IPS-15b (cell line): Measurements from ENCODE around the gene NTRK1.

Experiments
- H3K27me3 ChIP-seq: one replicate; pipeline ENCODE4 v1.6.1; 2013; ENCODE audit warnings: low read length; ENCODE audit not compliant: control insufficient read depth, insufficient read depth
- H3K36me3 ChIP-seq: one replicate; pipeline ENCODE4 v1.6.1; 2013; ENCODE audit warnings: low read length; ENCODE audit not compliant: control insufficient read depth, insufficient read depth
- H3K4me1 ChIP-seq: one replicate; pipeline ENCODE4 v1.6.1; 2013; ENCODE audit warnings: mild to moderate bottlenecking, low read length; ENCODE audit not compliant: control insufficient read depth, insufficient read depth
- H3K4me3 ChIP-seq: one replicate; pipeline ENCODE4 v1.5.1; 2013; ENCODE audit warnings: low read depth, low read length
- H3K9ac ChIP-seq: one replicate; pipeline ENCODE4 v1.6.1; 2013; ENCODE audit warnings: low read depth, mild to moderate bottlenecking, low read length
- H3K9me3 ChIP-seq: one replicate; pipeline ENCODE4 v1.6.1; 2013; ENCODE audit warnings: mild to moderate bottlenecking, low read length; ENCODE audit not compliant: control insufficient read depth, insufficient read depth

The NTRK1 gene

GRCh38 chr1:156840186-156840897 lies 20.3 kb upstream of the NTRK1 start:
- Histone ChIP-seq H3K27me3 (peaks cover 73% of the 10 kb centered on the region), H3K9me3 (no peaks in the 10 kb centered on the region), H3K4me3 (no peak overlapping the region), H3K9ac (no peak overlapping the region), H3K4me1 (peaks cover 2% of the 10 kb centered on the region), H3K36me3 (no peaks in the 10 kb centered on the region)

DNA sequence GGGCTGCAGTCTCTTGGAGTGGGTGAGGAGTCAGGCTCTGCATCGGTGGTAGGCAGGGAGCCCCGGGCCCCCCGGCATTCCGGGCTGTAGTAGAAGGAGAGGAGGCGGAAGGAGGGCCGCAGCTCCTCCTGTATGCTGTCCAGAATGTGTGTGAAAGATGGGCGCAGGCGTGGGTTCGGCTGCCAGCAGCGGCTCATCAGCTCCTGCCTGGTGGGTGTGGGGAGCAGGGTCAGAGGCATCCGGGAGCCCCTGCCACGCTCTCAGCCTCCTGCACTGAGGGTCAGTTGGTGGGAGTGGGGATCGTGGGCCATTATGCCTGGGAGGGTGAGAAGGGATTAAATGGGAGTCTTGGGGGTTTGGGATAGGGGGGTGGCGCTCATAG lies 19.8 kb upstream of the NTRK1 start:
- Histone ChIP-seq H3K36me3 (no peaks in the 10 kb centered on the region), H3K4me1 (peaks cover 2% of the 10 kb centered on the region), H3K9ac (no peak overlapping the region), H3K4me3 (no peak overlapping the region), H3K27me3 (peaks cover 75% of the 10 kb centered on the region), H3K9me3 (no peaks in the 10 kb centered on the region)

GRCh38 chr1:156841295-156841855 lies 19.3 kb upstream of the NTRK1 start:
- Histone ChIP-seq H3K36me3 (no peaks in the 10 kb centered on the region), H3K4me1 (peaks cover 2% of the 10 kb centered on the region), H3K9ac (no peak overlapping the region), H3K27me3 (peaks cover 78% of the 10 kb centered on the region), H3K4me3 (no peak overlapping the region), H3K9me3 (no peaks in the 10 kb centered on the region)

DNA sequence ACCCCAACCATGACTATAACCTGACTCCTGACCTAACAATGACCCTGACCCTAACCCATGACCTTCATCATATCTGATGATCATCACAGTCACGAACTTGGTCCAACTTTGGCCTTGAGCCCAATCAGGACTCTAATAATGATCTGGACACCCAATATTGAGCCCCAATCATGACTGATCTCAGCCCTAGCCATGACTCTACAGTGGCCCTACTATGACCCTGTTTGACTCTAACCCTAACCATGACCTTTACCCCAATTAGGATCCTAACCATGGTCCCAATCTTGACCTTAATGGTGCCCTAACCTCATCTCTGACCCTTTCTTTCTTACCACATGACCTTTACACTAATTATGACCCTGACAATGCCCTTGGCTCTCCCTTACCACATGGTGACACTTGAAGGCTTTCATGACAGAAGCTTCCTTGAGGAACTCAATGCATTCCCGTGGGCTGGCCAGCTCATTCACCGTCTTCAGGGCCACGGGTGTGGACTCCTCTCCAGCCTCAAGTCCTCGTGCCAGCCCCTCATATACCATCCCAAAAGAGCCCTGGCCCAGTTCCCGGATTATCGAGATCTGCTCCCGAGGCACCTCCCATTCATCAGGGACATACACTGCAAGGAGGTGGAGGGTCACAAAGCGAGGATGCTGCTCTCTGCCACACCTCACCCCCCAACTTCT lies 17.9 kb upstream of the NTRK1 start:
- H3K4me3 ChIP-seq = no peak overlapping the region
- H3K36me3 ChIP-seq = no peaks in the 10 kb centered on the region
- H3K27me3 ChIP-seq = peaks cover 81% of the 10 kb centered on the region
- H3K9me3 ChIP-seq = no peaks in the 10 kb centered on the region
- peaks cover 2% of the 10 kb centered on the region for H3K4me1 ChIP-seq
- H3K9ac ChIP-seq = no peak overlapping the region

- no peaks in the 10 kb centered on the region for H3K9me3 ChIP-seq
- H3K27me3 ChIP-seq = peaks cover 84% of the 10 kb centered on the region
- H3K36me3 ChIP-seq = no peaks in the 10 kb centered on the region
- H3K4me3 ChIP-seq = peak overlapping the region; percentile 64
- H3K9ac ChIP-seq = no peak overlapping the region
- peaks cover 6% of the 10 kb centered on the region for H3K4me1 ChIP-seq
These were observed 16.6 kb upstream of the NTRK1 start for GRCh38 chr1:156844102-156844501.

DNA sequence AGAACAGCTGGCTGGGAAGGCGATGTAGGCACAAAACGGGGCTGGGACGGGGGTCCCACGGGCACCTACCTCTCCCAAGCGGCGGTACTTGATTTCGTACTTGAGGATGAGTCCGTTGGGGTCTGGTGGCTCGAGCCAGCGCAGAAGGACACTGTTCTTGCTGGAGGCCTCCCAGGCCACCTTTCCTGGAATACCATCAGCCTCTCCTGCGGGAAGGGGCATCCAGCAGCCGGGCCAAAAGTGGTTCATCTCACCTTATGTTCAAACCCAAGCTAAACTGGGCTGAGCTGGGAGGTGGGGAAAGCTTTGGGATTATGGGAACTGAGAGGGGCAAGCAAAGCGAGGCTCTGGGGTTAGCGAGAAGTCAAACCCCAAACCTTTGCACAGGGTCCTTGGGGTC lies 16.0 kb upstream of the NTRK1 start:
- H3K36me3 ChIP-seq = no peaks in the 10 kb centered on the region
- H3K4me1 ChIP-seq = peaks cover 6% of the 10 kb centered on the region
- no peaks in the 10 kb centered on the region for H3K9me3 ChIP-seq
- H3K4me3 ChIP-seq = peak overlapping the region; percentile 64
- H3K27me3 ChIP-seq = peaks cover 84% of the 10 kb centered on the region
- no peak overlapping the region for H3K9ac ChIP-seq

DNA sequence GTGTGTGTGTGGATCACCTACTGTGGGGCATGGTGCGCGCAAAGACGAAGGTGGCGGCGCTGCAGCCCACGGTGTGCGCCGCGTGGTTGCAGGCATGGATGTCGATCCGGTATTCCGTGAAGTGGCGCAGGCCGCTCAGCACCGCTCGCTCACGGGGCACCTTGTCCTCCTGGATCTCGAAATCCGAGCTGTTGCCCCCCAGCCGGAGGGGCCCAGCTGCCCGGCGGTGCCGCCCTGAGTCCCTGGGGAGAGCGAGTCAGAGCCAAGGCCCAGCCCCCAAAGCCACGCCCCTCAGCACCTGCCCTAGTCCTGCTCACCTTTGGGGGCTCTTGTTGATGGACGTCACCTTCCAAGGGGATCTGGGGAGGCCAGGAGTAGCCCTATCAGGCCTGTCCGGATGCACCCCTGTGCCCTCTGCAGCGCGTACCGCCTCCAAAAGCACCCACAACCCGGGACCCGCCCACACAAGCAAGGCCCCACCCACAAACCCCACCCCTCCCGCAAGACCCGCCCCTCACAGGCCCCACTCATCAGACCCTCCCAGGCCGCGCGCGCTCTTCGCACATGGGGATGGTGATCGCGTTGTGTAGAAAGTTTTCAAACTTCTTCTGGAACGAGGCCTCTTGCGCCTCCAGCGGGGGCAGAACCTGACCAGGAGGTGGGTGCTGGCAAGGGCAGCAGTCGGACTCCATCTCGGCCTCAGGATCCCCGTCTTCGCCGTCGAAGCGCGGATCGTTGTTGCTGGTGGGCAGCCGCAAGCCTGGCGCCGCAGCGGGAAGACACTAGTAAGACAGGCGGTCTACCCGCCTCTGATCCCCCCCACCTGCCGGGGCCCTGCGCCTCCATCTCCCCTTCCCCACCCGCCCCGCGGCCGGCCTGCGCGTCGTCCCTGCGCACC lies 15.4 kb upstream of the NTRK1 start:
- no peaks in the 10 kb centered on the region for H3K36me3 ChIP-seq
- peaks cover 6% of the 10 kb centered on the region for H3K4me1 ChIP-seq
- H3K27me3 ChIP-seq = peaks cover 90% of the 10 kb centered on the region
- H3K4me3 ChIP-seq = peak overlapping the region; percentile 64
- no peak overlapping the region for H3K9ac ChIP-seq
- no peaks in the 10 kb centered on the region for H3K9me3 ChIP-seq

- no peak overlapping the region for H3K9ac ChIP-seq
- peaks cover 98% of the 10 kb centered on the region for H3K27me3 ChIP-seq
- peaks cover 6% of the 10 kb centered on the region for H3K4me1 ChIP-seq
- H3K36me3 ChIP-seq = no peaks in the 10 kb centered on the region
- H3K4me3 ChIP-seq = peak overlapping the region; percentile 41
- no peaks in the 10 kb centered on the region for H3K9me3 ChIP-seq
These were observed 14.6 kb upstream of the NTRK1 start for GRCh38 chr1:156845953-156846545.

DNA sequence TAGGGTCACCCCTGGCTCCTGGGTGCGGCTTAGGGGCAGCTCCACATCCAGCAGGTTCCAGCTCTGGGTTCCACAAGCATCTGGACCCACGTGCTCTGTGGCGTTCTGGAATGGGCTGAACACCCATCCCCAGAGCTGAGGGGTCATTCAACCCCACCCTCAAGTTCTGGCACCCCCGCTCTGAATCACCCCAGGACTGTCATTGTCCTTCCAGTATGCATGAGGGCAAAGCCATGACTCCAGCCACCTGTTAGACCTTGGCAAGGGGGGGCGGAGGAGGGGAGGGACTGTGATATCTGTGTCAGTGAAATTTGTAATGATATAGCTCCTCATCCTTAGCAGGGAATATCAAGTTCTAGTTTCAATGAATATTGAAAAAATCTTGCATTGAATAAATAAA lies 14.0 kb upstream of the NTRK1 start:
- Histone ChIP-seq H3K9ac (no peak overlapping the region), H3K27me3 (peaks cover 99% of the 10 kb centered on the region), H3K36me3 (no peaks in the 10 kb centered on the region), H3K4me1 (peaks cover 6% of the 10 kb centered on the region), H3K4me3 (peak overlapping the region; percentile 41), H3K9me3 (no peaks in the 10 kb centered on the region)

DNA sequence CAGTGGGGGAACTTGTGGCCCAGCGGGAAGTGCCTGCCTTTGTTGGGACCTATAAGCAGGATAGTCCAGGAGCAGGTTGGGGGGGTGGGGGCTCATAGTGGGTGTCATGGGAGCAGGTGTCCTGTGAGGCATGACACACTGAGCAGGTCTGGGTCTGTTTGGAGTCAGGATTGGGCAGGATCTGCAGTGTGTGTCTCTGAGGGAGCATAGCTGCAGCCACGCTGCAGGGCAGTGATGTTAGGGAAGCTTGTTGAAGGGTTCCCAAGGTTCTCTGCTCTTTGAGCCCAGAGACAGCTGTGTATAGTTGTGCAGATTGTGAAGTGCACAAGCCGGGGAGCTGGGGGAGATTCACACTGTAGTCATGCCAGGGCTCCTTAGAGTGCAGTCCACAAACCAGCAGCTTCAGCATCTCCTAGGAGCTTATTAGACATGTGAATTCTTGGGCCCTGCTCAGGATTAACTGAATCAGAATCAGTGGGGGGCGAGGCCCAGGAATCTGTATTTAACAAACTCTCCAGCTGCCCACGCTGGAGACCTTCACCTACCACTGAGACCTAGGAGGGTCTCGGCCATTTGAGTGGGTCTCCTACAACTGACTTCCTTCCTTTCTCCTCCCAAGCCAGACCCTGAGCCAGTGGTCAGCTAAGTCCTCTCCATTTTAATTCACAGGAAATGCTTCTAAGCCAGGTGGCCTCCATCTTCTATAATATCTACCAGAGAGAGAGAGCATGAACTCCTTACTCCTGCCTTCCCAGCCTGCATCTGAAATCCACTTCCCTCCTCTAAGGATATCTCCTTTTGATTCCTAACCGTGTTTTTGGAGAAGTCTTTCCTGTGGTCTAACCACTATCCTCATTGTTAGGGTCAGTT lies 12.8 kb upstream of the NTRK1 start:
- Histone ChIP-seq H3K27me3 (peaks cover 98% of the 10 kb centered on the region), H3K4me3 (peak overlapping the region; percentile 52), H3K9ac (no peak overlapping the region)

More for the DNA sequence above, 12.8 kb upstream of the NTRK1 start:
- Histone ChIP-seq H3K4me1 (peaks cover 6% of the 10 kb centered on the region), H3K9me3 (no peaks in the 10 kb centered on the region), H3K36me3 (no peaks in the 10 kb centered on the region)
